ENCODE results near the gene FBXW7.

Gene FBXW7

DNA sequence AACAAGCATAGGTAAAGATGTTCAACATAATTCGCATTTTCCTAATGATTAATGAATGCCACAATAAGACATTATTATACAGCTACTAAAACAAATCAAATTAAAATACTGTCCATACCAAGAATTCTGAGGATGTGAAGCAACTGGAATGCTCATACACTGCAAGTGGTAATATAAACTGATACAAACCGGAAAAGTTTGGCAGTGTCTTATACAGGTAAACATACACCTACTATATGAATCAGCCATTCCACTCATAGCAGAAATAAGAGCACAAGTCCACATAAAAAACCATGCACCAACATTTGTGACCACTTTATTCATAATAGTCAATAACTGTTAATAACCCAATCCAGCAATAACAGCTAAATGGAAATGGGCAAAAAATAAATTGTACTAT is 79.3 kb downstream of the FBXW7 start:
- Histone ChIP-seq H3K4me3 (ENCODE audit: low read length) (no peak overlapping the region), H3K4me1 (ENCODE audit: control insufficient read depth, insufficient read depth, low read length) (no peaks in the 10 kb centered on the region), H3K36me3 (ENCODE audit: control insufficient read depth, insufficient read depth, low read length) (no peaks in the 10 kb centered on the region), H3K27ac (ENCODE audit: low read depth, low read length) (no peak overlapping the region), H3K9ac (ENCODE audit: low read length) (no peak overlapping the region), H3K27me3 (ENCODE audit: control insufficient read depth, insufficient read depth, low read length) (no peaks in the 10 kb centered on the region)

- Histone ChIP-seq H3K4me3 (ENCODE audit: low read length) (no peak overlapping the region), H3K36me3 (ENCODE audit: control insufficient read depth, insufficient read depth, low read length) (no peaks in the 10 kb centered on the region), H3K27me3 (ENCODE audit: control insufficient read depth, insufficient read depth, low read length) (no peaks in the 10 kb centered on the region), H3K4me1 (ENCODE audit: control insufficient read depth, insufficient read depth, low read length) (no peaks in the 10 kb centered on the region), H3K9ac (ENCODE audit: low read length) (no peak overlapping the region), H3K27ac (ENCODE audit: low read depth, low read length) (no peak overlapping the region)
Measured at GRCh38 chr4:152455311-152455710, 80.6 kb downstream of the FBXW7 start.

- H3K27me3 ChIP-seq (ENCODE audit: control insufficient read depth, insufficient read depth, low read length), result no peaks in the 10 kb centered on the region
- no peaks in the 10 kb centered on the region for H3K36me3 ChIP-seq (ENCODE audit: control insufficient read depth, insufficient read depth, low read length)
- no peak overlapping the region for H3K4me3 ChIP-seq (ENCODE audit: low read length)
- H3K9ac ChIP-seq (ENCODE audit: low read length), result no peak overlapping the region
- H3K4me1 ChIP-seq (ENCODE audit: control insufficient read depth, insufficient read depth, low read length), result no peaks in the 10 kb centered on the region
- H3K27ac ChIP-seq (ENCODE audit: low read depth, low read length), result no peak overlapping the region
Measured at GRCh38 chr4:152454398-152455011, 81.4 kb downstream of the FBXW7 start.

DNA sequence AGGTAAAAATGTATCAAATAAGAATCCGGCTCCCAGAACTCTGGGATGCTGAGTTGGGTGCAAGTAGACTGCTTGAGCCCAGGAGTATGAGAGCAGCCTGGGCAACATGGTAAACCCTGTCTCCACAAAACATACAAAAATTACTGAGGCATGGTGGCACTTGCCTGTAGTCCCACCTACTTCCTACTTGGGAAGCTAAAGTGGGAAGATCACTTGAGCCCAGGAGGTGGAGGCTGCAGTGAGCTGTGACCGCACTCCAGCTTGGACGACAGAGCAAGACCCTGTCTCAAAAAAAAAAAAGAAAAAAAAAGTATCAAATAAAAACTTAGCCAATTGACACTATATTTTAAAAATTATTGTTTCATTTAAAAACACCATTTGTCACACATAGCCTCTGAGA is 84.4 kb downstream of the FBXW7 start:
- no peak overlapping the region for H3K27ac ChIP-seq (ENCODE audit: low read depth, low read length)
- no peaks in the 10 kb centered on the region for H3K27me3 ChIP-seq (ENCODE audit: control insufficient read depth, insufficient read depth, low read length)
- no peaks in the 10 kb centered on the region for H3K4me1 ChIP-seq (ENCODE audit: control insufficient read depth, insufficient read depth, low read length)
- no peak overlapping the region for H3K4me3 ChIP-seq (ENCODE audit: low read length)
- no peak overlapping the region for H3K9ac ChIP-seq (ENCODE audit: low read length)
- no peaks in the 10 kb centered on the region for H3K36me3 ChIP-seq (ENCODE audit: control insufficient read depth, insufficient read depth, low read length)

- Histone ChIP-seq H3K27ac (ENCODE audit: low read depth, low read length) (no peak overlapping the region), H3K4me1 (ENCODE audit: control insufficient read depth, insufficient read depth, low read length) (no peaks in the 10 kb centered on the region), H3K27me3 (ENCODE audit: control insufficient read depth, insufficient read depth, low read length) (no peaks in the 10 kb centered on the region), H3K9ac (ENCODE audit: low read length) (no peak overlapping the region), H3K36me3 (ENCODE audit: control insufficient read depth, insufficient read depth, low read length) (no peaks in the 10 kb centered on the region), H3K4me3 (ENCODE audit: low read length) (no peak overlapping the region)
Measured at GRCh38 chr4:152448854-152449253, 87.0 kb downstream of the FBXW7 start.

DNA sequence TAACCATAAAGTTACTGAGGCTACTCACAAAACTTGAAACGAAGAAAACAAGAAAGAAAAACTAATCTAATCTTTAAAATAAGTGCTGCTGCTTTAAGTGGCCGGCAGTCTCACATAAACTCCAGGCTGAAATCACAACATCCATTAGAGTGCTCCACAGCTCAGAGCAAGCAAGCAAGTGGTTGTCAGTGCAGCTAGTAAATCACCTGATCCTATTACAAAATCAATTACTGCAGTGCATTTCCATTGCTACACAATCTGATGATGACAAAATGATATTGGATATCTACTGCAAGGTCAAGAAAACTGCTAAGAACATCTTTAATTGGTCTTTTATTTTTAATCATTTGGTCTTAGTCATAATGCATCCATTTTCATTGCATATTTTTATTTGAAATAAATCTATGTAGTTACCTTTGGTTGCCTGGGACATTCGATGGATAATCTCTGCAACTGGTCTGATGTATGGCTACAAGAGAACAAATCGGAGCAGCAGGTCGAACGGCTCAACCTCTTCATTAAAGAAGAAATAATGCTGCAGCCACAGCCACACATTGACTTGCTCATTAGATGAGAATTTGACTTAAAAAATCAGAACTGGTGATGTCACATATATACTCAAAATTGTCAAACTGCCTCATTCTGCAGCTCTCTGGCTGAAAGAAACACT is 87.7 kb downstream of the FBXW7 start:
- Histone ChIP-seq H3K27me3 (ENCODE audit: control insufficient read depth, insufficient read depth, low read length) (no peaks in the 10 kb centered on the region), H3K27ac (ENCODE audit: low read depth, low read length) (no peak overlapping the region), H3K36me3 (ENCODE audit: control insufficient read depth, insufficient read depth, low read length) (no peaks in the 10 kb centered on the region), H3K4me1 (ENCODE audit: control insufficient read depth, insufficient read depth, low read length) (no peaks in the 10 kb centered on the region), H3K9ac (ENCODE audit: low read length) (no peak overlapping the region), H3K4me3 (ENCODE audit: low read length) (no peak overlapping the region)

GRCh38 chr4:152443859-152444258 is 92.0 kb downstream of the FBXW7 start:
- Histone ChIP-seq H3K4me3 (ENCODE audit: low read length) (no peak overlapping the region), H3K4me1 (ENCODE audit: control insufficient read depth, insufficient read depth, low read length) (no peaks in the 10 kb centered on the region), H3K27ac (ENCODE audit: low read depth, low read length) (no peak overlapping the region), H3K27me3 (ENCODE audit: control insufficient read depth, insufficient read depth, low read length) (no peaks in the 10 kb centered on the region), H3K36me3 (ENCODE audit: control insufficient read depth, insufficient read depth, low read length) (no peaks in the 10 kb centered on the region), H3K9ac (ENCODE audit: low read length) (no peak overlapping the region)

- H3K4me3 ChIP-seq (ENCODE audit: low read length), result no peak overlapping the region
- no peak overlapping the region for H3K9ac ChIP-seq (ENCODE audit: low read length)
- H3K36me3 ChIP-seq (ENCODE audit: control insufficient read depth, insufficient read depth, low read length), result no peaks in the 10 kb centered on the region
- H3K4me1 ChIP-seq (ENCODE audit: control insufficient read depth, insufficient read depth, low read length), result no peaks in the 10 kb centered on the region
- H3K27ac ChIP-seq (ENCODE audit: low read depth, low read length), result no peak overlapping the region
- H3K27me3 ChIP-seq (ENCODE audit: control insufficient read depth, insufficient read depth, low read length), result no peaks in the 10 kb centered on the region
Measured at GRCh38 chr4:152437561-152437960, 98.3 kb downstream of the FBXW7 start.

- no peak overlapping the region for H3K9ac ChIP-seq (ENCODE audit: low read length)
- no peaks in the 10 kb centered on the region for H3K27me3 ChIP-seq (ENCODE audit: control insufficient read depth, insufficient read depth, low read length)
- H3K27ac ChIP-seq (ENCODE audit: low read depth, low read length), result no peak overlapping the region
- no peaks in the 10 kb centered on the region for H3K36me3 ChIP-seq (ENCODE audit: control insufficient read depth, insufficient read depth, low read length)
- no peaks in the 10 kb centered on the region for H3K4me1 ChIP-seq (ENCODE audit: control insufficient read depth, insufficient read depth, low read length)
- H3K4me3 ChIP-seq (ENCODE audit: low read length), result no peak overlapping the region
Measured at GRCh38 chr4:152436384-152436783, 99.5 kb downstream of the FBXW7 start.

GRCh38 chr4:152434011-152434410 is 101.9 kb downstream of the FBXW7 start:
- H3K36me3 ChIP-seq (ENCODE audit: control insufficient read depth, insufficient read depth, low read length), result no peaks in the 10 kb centered on the region
- H3K4me1 ChIP-seq (ENCODE audit: control insufficient read depth, insufficient read depth, low read length), result no peaks in the 10 kb centered on the region
- no peaks in the 10 kb centered on the region for H3K27me3 ChIP-seq (ENCODE audit: control insufficient read depth, insufficient read depth, low read length)

DNA sequence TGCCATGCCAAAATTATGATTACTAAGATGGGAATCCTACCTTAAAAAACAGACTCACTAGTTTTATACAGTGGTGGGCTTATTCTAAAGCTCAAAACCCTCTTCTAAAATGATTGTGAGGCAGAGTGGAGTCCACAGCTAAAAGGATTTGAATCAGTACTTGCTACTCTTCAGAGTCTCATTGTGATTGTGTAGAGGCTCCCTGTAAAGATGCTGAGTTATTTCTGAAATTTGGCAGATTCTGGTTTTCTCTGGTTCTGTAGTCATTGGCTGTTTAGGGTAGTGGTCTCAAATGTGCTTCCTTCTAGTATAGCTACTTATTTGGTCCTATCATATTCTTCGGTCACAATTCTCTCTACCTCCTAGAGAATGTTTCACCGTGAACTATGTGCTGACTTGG is 104.1 kb downstream of the FBXW7 start:
- no peak overlapping the region for H3K4me3 ChIP-seq (ENCODE audit: low read length)
- no peak overlapping the region for H3K27ac ChIP-seq (ENCODE audit: low read depth, low read length)

More at GRCh38 chr4:152434011-152434410, 101.9 kb downstream of the FBXW7 start:
- Histone ChIP-seq H3K9ac (ENCODE audit: low read length) (no peak overlapping the region), H3K27ac (ENCODE audit: low read depth, low read length) (no peak overlapping the region), H3K4me3 (ENCODE audit: low read length) (no peak overlapping the region)

GRCh38 chr4:152431291-152431690 is 104.6 kb downstream of the FBXW7 start:
- H3K4me3 ChIP-seq (ENCODE audit: low read length), result no peak overlapping the region
- H3K4me1 ChIP-seq (ENCODE audit: control insufficient read depth, insufficient read depth, low read length), result no peaks in the 10 kb centered on the region
- no peak overlapping the region for H3K27ac ChIP-seq (ENCODE audit: low read depth, low read length)
- H3K27me3 ChIP-seq (ENCODE audit: control insufficient read depth, insufficient read depth, low read length), result no peaks in the 10 kb centered on the region
- no peaks in the 10 kb centered on the region for H3K36me3 ChIP-seq (ENCODE audit: control insufficient read depth, insufficient read depth, low read length)
- H3K9ac ChIP-seq (ENCODE audit: low read length), result no peak overlapping the region

More for the DNA sequence above, 104.1 kb downstream of the FBXW7 start:
- no peak overlapping the region for H3K9ac ChIP-seq (ENCODE audit: low read length)
- H3K27me3 ChIP-seq (ENCODE audit: control insufficient read depth, insufficient read depth, low read length), result no peaks in the 10 kb centered on the region
- no peaks in the 10 kb centered on the region for H3K4me1 ChIP-seq (ENCODE audit: control insufficient read depth, insufficient read depth, low read length)
- no peaks in the 10 kb centered on the region for H3K36me3 ChIP-seq (ENCODE audit: control insufficient read depth, insufficient read depth, low read length)

- Histone ChIP-seq H3K27me3 (ENCODE audit: control insufficient read depth, insufficient read depth, low read length) (no peaks in the 10 kb centered on the region), H3K9ac (ENCODE audit: low read length) (no peak overlapping the region), H3K27ac (ENCODE audit: low read depth, low read length) (no peak overlapping the region), H3K36me3 (ENCODE audit: control insufficient read depth, insufficient read depth, low read length) (no peaks in the 10 kb centered on the region), H3K4me1 (ENCODE audit: control insufficient read depth, insufficient read depth, low read length) (no peaks in the 10 kb centered on the region), H3K4me3 (ENCODE audit: low read length) (no peak overlapping the region)
Measured at GRCh38 chr4:152430507-152430906, 105.4 kb downstream of the FBXW7 start.

Measured in rectal smooth muscle tissue (tissue), 1 donor.